Measurements from ENCODE around the gene MAP2K2. TPM values are rescaled to one million over a fixed set of nuclear protein-coding genes. Genes with fewer than 3 reads are reported as not detected.
"Not testable (repeated sequence)": the region's sequence is repeated elsewhere in the genome, so short reads cannot be mapped to it uniquely, and the experiment has no call there.

Gene MAP2K2
- total and polyA plus RNA-seq, 12 donors, result 81.5 to 369 (median 145) TPM

DNA sequence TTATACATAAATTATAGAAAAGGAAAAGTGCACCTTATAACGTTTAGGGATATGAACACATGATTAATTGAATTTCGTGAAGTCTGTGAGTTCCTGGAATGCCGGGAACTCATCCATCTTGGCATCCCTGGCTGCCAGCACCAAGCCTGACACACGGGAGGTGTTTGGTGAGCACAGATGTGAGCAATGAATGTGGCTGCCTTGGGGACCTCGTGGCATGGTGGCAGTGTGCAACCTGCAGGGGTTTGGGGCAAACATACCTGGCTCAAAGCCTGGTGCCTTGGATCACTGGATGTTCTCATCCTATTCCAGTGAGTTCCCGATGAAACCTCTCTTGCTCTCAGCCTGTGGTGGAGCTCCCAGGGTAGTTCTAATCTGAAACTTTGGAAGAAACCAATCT, 10.4 kb upstream of the MAP2K2 start:
- 23 to 29% (median 27%) methylated on average over 5 to 6 of the region's 6 CpGs for WGBS, 4 donors
- intact Hi-C loops (cut with DNase I), result loop anchor here in 1 of 2 donors (10.0 kb wide), 1 partner anchor 70 kb away; no protein-coding TSS in a partner anchor
- H3K4me3 ChIP-seq, result no peak overlapping the region
- no peak overlapping the region for H3K27ac ChIP-seq
- peak in 1 of 7 donors; percentile 23 for DNase-seq
- H3K36me3 ChIP-seq (replicated peaks in 1 of 2), result no peaks in the 10 kb centered on the region
- no peaks in the 10 kb centered on the region for H3K9me3 ChIP-seq (replicated peaks in 1 of 3)
- H3K27me3 ChIP-seq, result no peaks in the 10 kb centered on the region
- TF ChIP-seq, protein P1, sequence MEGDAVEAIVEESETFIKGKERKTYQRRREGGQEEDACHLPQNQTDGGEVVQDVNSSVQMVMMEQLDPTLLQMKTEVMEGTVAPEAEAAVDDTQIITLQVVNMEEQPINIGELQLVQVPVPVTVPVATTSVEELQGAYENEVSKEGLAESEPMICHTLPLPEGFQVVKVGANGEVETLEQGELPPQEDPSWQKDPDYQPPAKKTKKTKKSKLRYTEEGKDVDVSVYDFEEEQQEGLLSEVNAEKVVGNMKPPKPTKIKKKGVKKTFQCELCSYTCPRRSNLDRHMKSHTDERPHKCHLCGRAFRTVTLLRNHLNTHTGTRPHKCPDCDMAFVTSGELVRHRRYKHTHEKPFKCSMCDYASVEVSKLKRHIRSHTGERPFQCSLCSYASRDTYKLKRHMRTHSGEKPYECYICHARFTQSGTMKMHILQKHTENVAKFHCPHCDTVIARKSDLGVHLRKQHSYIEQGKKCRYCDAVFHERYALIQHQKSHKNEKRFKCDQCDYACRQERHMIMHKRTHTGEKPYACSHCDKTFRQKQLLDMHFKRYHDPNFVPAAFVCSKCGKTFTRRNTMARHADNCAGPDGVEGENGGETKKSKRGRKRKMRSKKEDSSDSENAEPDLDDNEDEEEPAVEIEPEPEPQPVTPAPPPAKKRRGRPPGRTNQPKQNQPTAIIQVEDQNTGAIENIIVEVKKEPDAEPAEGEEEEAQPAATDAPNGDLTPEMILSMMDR (IDR thresholded peaks at IDR 0.05), result no peak
- TF ChIP-seq POLR2A (IDR thresholded peaks at IDR 0.05), result no peak
- peaks cover 0 to 5% of the 10 kb centered on the region in 2 donors for H3K4me1 ChIP-seq (replicated peaks in 1 of 2)

DNA sequence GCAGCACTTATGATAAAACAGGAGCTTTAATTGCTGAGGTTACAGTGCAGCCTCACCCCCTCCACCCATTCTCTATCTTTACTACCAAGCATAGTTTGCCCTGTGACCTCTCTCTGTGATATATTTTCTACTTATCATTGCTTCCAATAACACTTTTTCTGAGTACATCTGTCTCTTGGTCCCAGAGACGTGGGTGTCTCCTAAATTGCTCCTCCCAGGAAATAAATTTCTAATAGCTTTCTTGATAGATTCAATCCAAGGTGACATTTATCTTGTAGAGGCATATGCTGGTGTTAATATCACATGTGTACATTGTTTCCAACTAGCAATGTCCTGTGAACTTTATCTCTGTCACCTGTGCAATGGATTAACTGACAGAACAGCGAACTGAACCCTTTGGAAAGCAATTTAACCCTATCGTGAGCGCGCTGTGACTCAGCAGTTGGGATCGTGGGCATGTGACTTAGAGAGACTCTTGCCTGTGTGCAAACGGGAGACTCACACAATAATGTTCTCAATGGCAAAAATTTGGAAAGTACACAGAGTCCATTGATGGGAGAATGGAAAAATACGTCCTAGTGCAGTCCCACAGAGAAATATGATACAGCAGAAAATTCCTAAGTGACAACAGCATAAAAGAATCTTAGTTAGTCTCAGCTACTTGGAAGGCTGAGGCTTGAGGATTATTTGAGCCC, 7.0 kb upstream of the MAP2K2 start:
- no peaks in the 10 kb centered on the region for H3K36me3 ChIP-seq (replicated peaks in 1 of 2)
- no peak overlapping the region for H3K4me3 ChIP-seq
- TF ChIP-seq, protein P1 (IDR thresholded peaks at IDR 0.05), result no peak
- no peak for TF ChIP-seq POLR2A (IDR thresholded peaks at IDR 0.05)
- intact Hi-C loops (cut with DNase I), result loop anchor here in 1 of 2 donors (10.0 kb wide), 1 partner anchor 74 kb away; no protein-coding TSS in a partner anchor
- WGBS, 4 donors, result 29 to 36% (median 32%) methylated on average over 8 of the region's 8 CpGs
- DNase-seq, result peak in 1 of 7 donors; percentile 36
- no peaks in the 10 kb centered on the region for H3K9me3 ChIP-seq (replicated peaks in 1 of 3)
- H3K4me1 ChIP-seq (replicated peaks in 1 of 2), result peaks cover 0 to 5% of the 10 kb centered on the region in 2 donors
- peak overlapping the region in 2 of 5 donors; percentile 7 to 56 for H3K27ac ChIP-seq
- no peaks in the 10 kb centered on the region for H3K27me3 ChIP-seq

DNA sequence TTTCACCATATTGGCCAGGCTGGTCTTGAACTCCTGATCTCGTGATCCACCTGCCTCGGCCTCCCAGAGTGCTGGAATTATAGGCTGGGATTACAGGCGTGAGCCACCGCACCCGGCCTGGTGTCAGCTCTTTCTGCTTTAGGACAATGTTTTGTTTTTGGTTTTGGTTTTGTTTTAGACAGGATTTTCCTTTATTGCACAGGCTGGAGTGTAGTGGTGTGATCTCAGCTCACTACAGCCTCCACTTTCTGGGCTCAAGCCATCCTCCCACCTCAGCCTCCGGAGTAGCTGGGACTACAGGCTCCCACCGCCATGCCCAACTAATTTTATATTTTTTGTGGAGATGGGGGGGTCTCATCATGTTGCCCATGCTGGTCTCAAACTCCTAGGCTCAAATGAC, 5.1 kb upstream of the MAP2K2 start:
- WGBS, 4 donors, result 83 to 96% (median 89%) methylated on average over 6 to 7 of the region's 7 CpGs
- intact Hi-C loops (cut with DNase I); H3K4me3 ChIP-seq; H3K27ac ChIP-seq; H3K27me3 ChIP-seq; H3K36me3 ChIP-seq (replicated peaks in 1 of 2); DNase-seq; H3K9me3 ChIP-seq (replicated peaks in 1 of 3): not testable (repeated sequence)
- H3K4me1 ChIP-seq (replicated peaks in 1 of 2), result peaks cover 6 to 12% of the 10 kb centered on the region in 2 donors

DNA sequence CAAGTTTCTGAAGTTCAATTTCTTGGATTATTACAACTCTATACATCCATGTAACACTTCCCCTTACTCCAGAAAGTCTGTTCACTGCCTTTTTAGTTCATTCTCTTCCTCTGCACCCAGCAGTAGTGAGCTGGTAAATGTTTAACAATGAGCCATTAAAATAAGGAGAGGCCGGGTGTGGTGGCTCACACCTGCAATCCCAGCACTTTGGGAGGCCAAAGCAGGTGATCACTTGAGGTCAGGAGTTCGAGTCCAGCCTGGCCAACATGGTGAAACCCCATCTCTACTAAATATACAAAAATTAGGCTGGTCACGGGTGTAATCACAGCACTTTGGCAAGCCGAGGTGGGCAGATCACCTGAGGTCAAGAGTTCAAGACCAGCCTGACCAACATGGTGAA, 3.4 kb upstream of the MAP2K2 start:
- H3K4me1 ChIP-seq (replicated peaks in 1 of 2), result peaks cover 13 to 22% of the 10 kb centered on the region in 2 donors
- H3K9me3 ChIP-seq (replicated peaks in 1 of 3); H3K27ac ChIP-seq; H3K4me3 ChIP-seq; H3K27me3 ChIP-seq; DNase-seq; intact Hi-C loops (cut with DNase I); H3K36me3 ChIP-seq (replicated peaks in 1 of 2): not testable (repeated sequence)
- 76 to 82% (median 80%) methylated on average over 3 to 4 of the region's 4 CpGs for WGBS, 4 donors

GRCh38 chr19:4124638-4125037, 716 bp upstream of the MAP2K2 start:
- no peak for DNase-seq
- Histone ChIP-seq H3K36me3 (replicated peaks in 1 of 2) (no peaks in the 10 kb centered on the region), H3K27me3 (no peaks in the 10 kb centered on the region), H3K4me1 (replicated peaks in 1 of 2) (peaks cover 13 to 24% of the 10 kb centered on the region in 2 donors), H3K9me3 (replicated peaks in 1 of 3) (no peaks in the 10 kb centered on the region), H3K4me3 (peak overlapping the region in 2 of 4 donors; percentile 60 to 93), H3K27ac (no peak overlapping the region)
- no peak for TF ChIP-seq POLR2A (IDR thresholded peaks at IDR 0.05)
- TF ChIP-seq, protein P1 (IDR thresholded peaks at IDR 0.05), result no peak
- intact Hi-C loops (cut with DNase I), result loop anchor here in 1 of 2 donors (5.0 kb wide), 1 partner anchor 52 kb away; no protein-coding TSS in a partner anchor
- 39 to 55% (median 48%) methylated on average over 8 of the region's 8 CpGs for WGBS, 4 donors

All from adrenal gland (tissue), 12 donors.